ENCODE data around the gene RRP9.

RRP9 gene

DNA sequence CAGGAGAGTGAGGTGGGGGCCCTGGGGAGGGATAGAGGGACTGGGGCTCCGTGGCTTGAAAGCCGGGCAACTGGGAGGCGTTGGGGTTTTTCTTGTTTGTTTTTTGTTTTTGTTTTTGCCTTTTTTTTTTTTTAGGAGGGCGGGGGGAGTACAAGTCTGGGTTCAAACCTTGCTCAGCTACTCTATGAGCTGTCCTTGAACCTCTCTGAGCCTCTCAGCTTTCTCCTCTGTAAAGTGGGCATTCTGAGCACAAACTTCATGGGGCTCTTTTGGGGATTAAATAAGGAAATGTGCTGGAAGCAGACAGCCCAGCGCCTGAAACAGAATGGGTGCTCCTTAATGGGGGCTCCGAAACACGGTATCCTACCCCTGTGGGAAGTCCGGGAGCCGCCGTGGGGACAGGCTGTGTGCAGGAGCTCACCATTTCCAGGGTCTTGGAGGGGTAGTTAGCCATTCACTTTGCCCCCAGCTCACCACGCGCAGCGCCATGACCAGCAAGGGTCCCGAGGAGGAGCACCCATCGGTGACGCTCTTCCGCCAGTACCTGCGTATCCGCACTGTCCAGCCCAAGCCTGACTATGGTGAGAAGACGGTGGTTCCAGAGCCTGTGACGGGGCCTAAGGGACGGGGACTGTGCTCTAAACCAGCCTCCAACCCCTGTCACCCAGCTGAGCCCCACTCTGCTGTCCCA is 42.0 kb upstream of the RRP9 start:
- Histone ChIP-seq H3K4me2 (peak overlapping the region; percentile 87 to 97 (median 93)), H3K4me3 (peak overlapping the region; percentile 59 to 84 (median 68)), H3K27me3 (no peaks in the 10 kb centered on the region), H3K36me3 (peaks cover 0 to 19% (median 8%) of the 10 kb centered on the region in 11 experiments; a peak in 8 of 22 replicates), H3K4me1 (peaks cover 32 to 45% (median 41%) of the 10 kb centered on the region in 10 experiments), H3K9ac (peak overlapping the region; percentile 80 to 92 (median 87)), H4K20me1 (peaks cover 0 to 23% (median 5%) of the 10 kb centered on the region in 11 experiments; a peak in 13 of 22 replicates), H3K9me3 (replicated peaks in 1 of 11) (0 out of 22 replicates have a peak, but pooled peaks cover 0 to 7% (median 0%) of the 10 kb centered on the region in 11 experiments), H3K27ac (peak overlapping the region; percentile 78 to 95 (median 86))
- TF ChIP-seq Cebpa-rat (IDR thresholded peaks at IDR 0.05), result no peak

DNA sequence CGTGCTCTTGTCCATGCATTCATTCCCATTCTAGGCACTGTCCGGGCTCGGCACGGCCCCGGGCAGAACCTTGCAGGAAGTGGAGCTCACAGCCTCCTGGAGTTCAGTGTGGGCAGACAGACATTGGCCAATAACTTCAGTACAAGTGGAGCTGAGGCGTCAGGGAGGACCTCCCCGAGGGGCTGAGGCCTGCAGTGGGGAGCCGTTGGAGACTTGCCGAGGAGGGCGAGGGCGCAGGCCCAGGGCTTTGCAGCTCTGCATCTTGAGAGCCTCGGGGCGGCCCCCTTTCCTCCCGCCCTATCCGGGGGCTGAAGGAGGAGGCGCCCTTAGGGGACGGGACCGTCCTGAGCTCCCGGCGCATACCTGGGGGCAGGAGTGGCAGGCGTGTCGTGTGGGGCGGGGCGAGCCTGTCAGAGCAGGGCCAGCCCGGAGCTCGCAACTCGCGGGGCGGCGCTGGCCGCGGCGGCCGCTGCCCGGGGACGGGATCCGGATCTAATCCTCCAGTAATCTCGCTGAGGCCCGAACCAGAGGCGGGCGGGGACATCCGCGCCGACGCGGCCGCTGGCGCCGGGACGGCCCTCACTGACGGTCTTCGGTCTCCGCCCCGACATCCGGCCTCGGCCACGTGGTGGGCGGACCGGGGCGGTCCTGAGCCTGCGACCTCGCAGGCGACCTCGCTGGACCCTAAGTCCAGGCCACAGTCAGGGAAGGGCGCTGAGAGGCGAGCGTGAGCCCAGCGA is 41.3 kb upstream of the RRP9 start, which contains the start of gene ACY1:
Gene ACY1 (plus strand): TSS at position 698 of the 740 bp plus-strand sequence. CDS start 530 bp downstream, outside the sequence.
- H3K27me3 ChIP-seq, result no peaks in the 10 kb centered on the region
- peak within 1 kb of the TSS; percentile 80 to 92 (median 87) for H3K9ac ChIP-seq
- no peak for TF ChIP-seq Cebpa-rat (IDR thresholded peaks at IDR 0.05)
- peak within 1 kb of the TSS; percentile 59 to 84 (median 68) for H3K4me3 ChIP-seq
- peak within 1 kb of the TSS; percentile 78 to 95 (median 86) for H3K27ac ChIP-seq
- peaks cover 33 to 48% (median 41%) of the 10 kb centered on the region in 10 experiments for H3K4me1 ChIP-seq
- peak within 1 kb of the TSS; percentile 87 to 97 (median 93) for H3K4me2 ChIP-seq
- 0 out of 22 replicates have a peak, but pooled peaks cover 0 to 7% (median 0%) of the 10 kb centered on the region in 11 experiments for H3K9me3 ChIP-seq (replicated peaks in 1 of 11)
- H4K20me1 ChIP-seq, result peaks cover 0 to 16% (median 0%) of the 10 kb centered on the region in 11 experiments; a peak in 8 of 22 replicates
- H3K36me3 ChIP-seq, result peaks cover 0 to 19% (median 8%) of the 10 kb centered on the region in 11 experiments; a peak in 8 of 22 replicates

DNA sequence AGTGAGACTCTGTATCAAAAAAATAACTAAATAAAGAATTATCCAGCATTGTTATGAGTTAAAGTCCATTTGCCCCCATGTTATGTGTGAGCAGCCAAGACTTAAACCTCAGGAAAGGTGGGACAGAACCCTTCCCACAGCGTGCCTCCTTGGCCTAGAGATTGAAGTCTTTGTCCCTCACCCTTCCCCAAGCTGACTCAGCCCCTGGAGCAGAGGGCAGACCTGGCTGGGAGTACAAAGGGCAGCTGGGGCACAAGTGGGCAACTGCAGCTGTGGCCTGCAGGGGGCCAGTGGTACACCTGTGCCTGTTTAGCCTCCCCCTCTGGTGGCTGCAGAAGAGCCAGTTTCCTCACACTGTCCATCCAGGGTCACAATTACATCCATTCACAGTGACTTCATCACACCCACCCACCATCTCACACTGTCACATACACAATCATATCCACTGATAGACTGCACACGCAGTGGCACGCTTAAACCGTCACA is 40.7 kb upstream of the RRP9 start:
- Histone ChIP-seq H3K4me2 (peak overlapping the region; percentile 87 to 97 (median 93)), H3K27ac (peak overlapping the region; percentile 78 to 95 (median 86); a peak in 21 of 22 replicates), H3K27me3 (no peaks in the 10 kb centered on the region), H4K20me1 (peaks cover 0 to 10% (median 0%) of the 10 kb centered on the region in 11 experiments; a peak in 3 of 22 replicates), H3K4me1 (peaks cover 39 to 54% (median 47%) of the 10 kb centered on the region in 10 experiments), H3K9me3 (replicated peaks in 1 of 11) (0 out of 22 replicates have a peak, but pooled peaks cover 0 to 7% (median 0%) of the 10 kb centered on the region in 11 experiments), H3K36me3 (peaks cover 0 to 19% (median 8%) of the 10 kb centered on the region in 11 experiments; a peak in 8 of 22 replicates), H3K4me3 (peak overlapping the region; percentile 59 to 84 (median 68)), H3K9ac (peak overlapping the region; percentile 80 to 92 (median 87))
- no peak for TF ChIP-seq Cebpa-rat (IDR thresholded peaks at IDR 0.05)

DNA sequence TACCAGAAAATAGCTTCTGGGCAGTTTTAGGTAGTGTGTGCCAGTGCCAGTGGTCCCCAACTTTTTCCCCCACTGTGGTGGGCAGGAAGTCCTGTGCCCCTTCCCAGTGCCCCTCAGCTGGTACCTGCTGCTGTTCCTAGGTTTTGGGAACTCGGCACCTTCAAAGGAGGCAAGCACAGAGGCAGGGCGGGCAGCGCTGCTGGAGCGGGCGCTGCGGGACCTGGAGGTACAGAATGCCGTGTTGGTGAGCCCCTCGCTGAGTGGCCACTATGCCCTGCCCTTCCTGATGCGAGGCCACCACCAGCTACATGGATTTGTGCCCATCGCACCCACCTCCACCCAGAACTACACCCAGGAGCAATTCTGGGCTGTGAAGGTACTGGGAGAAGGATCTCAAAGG is 38.5 kb upstream of the RRP9 start:
- no peak overlapping the region for H3K27ac ChIP-seq
- H3K9me3 ChIP-seq (replicated peaks in 1 of 11), result 0 out of 22 replicates have a peak, but pooled peaks cover 0 to 7% (median 0%) of the 10 kb centered on the region in 11 experiments
- H3K36me3 ChIP-seq, result peaks cover 0 to 19% (median 8%) of the 10 kb centered on the region in 11 experiments; a peak in 8 of 22 replicates
- no peak overlapping the region for H3K4me3 ChIP-seq
- peak overlapping the region in 2 of 11 experiments; percentile 16 to 40; a peak in 1 of 22 replicates for H3K9ac ChIP-seq
- H3K4me2 ChIP-seq, result 0 out of 22 replicates have a peak overlapping the region, but pooled peaks of 1 of the 11 experiments have one; percentile 96
- H3K4me1 ChIP-seq, result peaks cover 61 to 75% (median 68%) of the 10 kb centered on the region in 10 experiments
- TF ChIP-seq Cebpa-rat (IDR thresholded peaks at IDR 0.05), result no peak
- H3K27me3 ChIP-seq, result no peaks in the 10 kb centered on the region
- H4K20me1 ChIP-seq, result peaks cover 0 to 12% (median 0%) of the 10 kb centered on the region in 11 experiments; a peak in 2 of 22 replicates

DNA sequence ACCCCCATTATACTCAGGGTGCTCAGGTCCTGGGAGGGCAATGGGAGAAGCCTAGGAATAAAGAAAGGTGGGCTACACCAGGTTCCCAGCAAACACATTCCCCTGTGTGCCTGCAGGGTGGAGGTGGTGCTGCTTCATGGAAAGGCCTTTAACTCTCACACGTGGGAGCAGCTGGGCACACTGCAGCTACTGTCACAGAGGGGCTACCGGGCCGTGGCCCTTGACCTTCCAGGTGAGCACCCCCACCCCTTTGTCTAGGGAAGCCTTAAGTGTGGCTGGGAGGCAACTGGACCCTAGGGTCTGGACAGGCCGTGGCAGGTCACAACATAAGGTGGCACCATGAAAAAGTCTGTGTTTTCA is 36.4 kb upstream of the RRP9 start:
- Histone ChIP-seq H3K4me1 (peaks cover 58 to 73% (median 67%) of the 10 kb centered on the region in 10 experiments), H4K20me1 (peaks cover 0 to 12% (median 0%) of the 10 kb centered on the region in 11 experiments; a peak in 2 of 22 replicates), H3K9ac (no peak overlapping the region), H3K27me3 (no peaks in the 10 kb centered on the region), H3K4me3 (no peak overlapping the region), H3K4me2 (peak overlapping the region in 5 of 11 experiments; percentile 66 to 98 (median 93); a peak in 2 of 22 replicates), H3K27ac (no peak overlapping the region), H3K36me3 (peaks cover 0 to 19% (median 8%) of the 10 kb centered on the region in 11 experiments; a peak in 8 of 22 replicates), H3K9me3 (replicated peaks in 1 of 11) (0 out of 22 replicates have a peak, but pooled peaks cover 0 to 7% (median 0%) of the 10 kb centered on the region in 11 experiments)
- TF ChIP-seq Cebpa-rat (IDR thresholded peaks at IDR 0.05), result no peak

DNA sequence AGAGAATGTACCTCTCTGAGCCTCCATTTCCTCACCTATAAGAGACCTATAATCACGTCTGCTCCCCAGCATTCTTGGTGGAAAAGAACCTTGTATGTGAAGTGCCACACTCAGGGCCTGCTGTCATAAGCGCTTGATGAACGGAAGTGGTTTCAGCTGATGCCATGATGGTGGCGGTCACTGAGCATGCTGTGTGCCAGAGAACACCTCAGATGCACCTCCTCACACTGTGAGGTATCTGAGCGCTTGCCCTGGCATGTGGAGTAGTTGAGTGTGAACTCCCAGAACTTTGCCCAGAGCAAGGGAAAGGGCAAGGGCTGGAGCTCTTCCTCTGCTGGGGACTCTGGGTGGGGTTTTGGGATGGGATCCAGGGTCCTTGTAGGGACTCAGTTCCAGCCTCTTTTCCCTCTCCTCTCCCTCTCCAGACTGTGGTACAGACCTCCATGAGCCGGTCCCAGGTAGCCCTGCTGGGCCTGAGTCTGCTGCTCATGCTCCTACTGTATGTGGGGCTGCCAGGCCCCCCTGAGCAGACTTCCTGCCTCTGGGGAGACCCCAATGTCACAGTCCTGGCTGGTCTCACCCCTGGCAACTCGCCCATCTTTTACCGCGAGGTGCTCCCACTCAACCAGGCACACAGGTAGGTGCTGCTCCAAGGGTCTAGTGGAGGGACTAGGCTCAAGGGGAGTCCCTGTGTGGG is 35.9 kb upstream of the RRP9 start:
- H3K4me3 ChIP-seq, result no peak overlapping the region
- no peaks in the 10 kb centered on the region for H3K27me3 ChIP-seq
- H3K9me3 ChIP-seq (replicated peaks in 1 of 11), result 0 out of 22 replicates have a peak, but pooled peaks cover 0 to 7% (median 0%) of the 10 kb centered on the region in 11 experiments
- no peak for TF ChIP-seq Cebpa-rat (IDR thresholded peaks at IDR 0.05)
- H4K20me1 ChIP-seq, result peaks cover 0 to 12% (median 0%) of the 10 kb centered on the region in 11 experiments; a peak in 2 of 22 replicates
- 0 out of 22 replicates have a peak overlapping the region, but pooled peaks of 1 of the 11 experiments have one; percentile 2 for H3K27ac ChIP-seq
- H3K36me3 ChIP-seq, result peaks cover 0 to 19% (median 8%) of the 10 kb centered on the region in 11 experiments; a peak in 8 of 22 replicates
- H3K4me2 ChIP-seq, result peak overlapping the region; percentile 26 to 98 (median 89); a peak in 20 of 22 replicates
- H3K4me1 ChIP-seq, result peaks cover 62 to 76% (median 69%) of the 10 kb centered on the region in 10 experiments
- peak overlapping the region in 1 of 11 experiments; percentile 6; a peak in 1 of 22 replicates for H3K9ac ChIP-seq

DNA sequence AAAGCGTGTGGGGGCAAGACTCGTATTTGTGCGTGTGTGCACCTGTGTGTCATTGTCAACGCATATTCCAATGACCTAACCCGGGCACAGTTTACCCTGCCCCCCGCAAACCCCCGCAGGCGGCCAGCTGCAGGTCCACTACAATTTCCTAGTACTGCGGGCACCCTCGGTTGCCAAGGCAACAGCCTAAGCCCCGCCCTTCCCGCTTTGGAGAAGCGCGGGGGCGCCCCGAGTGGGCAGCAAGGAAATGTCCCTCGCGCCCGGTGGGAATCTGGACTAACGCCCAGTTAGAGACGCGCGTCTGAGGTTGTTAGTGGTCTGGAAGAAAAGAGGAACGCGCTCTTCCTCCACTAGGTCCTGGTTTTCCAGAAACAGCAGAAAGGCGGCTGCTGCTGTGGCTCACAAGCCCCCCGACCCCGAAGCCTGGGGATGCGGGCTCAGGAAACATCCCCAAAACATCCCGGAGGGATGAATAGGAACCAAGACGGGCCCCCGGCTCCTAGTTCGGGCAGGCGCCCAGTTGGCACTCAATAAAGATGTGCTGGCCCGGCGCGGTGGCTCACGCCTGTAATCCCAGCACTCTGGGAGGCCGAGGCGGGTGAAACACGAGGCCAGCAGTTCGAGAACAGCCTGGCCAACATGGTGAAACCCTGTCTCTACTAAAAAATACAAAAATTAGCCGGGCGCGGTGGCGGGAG is 34.3 kb upstream of the RRP9 start:
- peaks cover 0 to 18% (median 0%) of the 10 kb centered on the region in 11 experiments; a peak in 5 of 22 replicates for H4K20me1 ChIP-seq
- H3K36me3 ChIP-seq, result peaks cover 0 to 26% (median 13%) of the 10 kb centered on the region in 11 experiments; a peak in 11 of 22 replicates
- H3K27me3 ChIP-seq, result no peaks in the 10 kb centered on the region
- H3K4me3 ChIP-seq, result peak overlapping the region; percentile 69 to 92 (median 77); a peak in 18 of 20 replicates
- 0 out of 22 replicates have a peak, but pooled peaks cover 0 to 7% (median 0%) of the 10 kb centered on the region in 11 experiments for H3K9me3 ChIP-seq (replicated peaks in 1 of 11)
- H3K9ac ChIP-seq, result peak overlapping the region in 6 of 11 experiments; percentile 82 to 90 (median 86); a peak in 8 of 22 replicates
- peak overlapping the region; percentile 89 to 98 (median 95) for H3K4me2 ChIP-seq
- H3K27ac ChIP-seq, result peak overlapping the region in 1 of 11 experiments; percentile 89; a peak in 1 of 22 replicates
- peaks cover 62 to 76% (median 69%) of the 10 kb centered on the region in 10 experiments for H3K4me1 ChIP-seq
- no peak for TF ChIP-seq Cebpa-rat (IDR thresholded peaks at IDR 0.05)

Measured in BLaER1 treated with 17β-estradiol and CSF1 and Interleukin-3, amounts not matched to agents 10 nM and 100 nM (cell line).